GM12891 (cell line): Measurements from ENCODE around the gene RAP1GDS1.
"Not testable (repeated sequence)": the region's sequence is repeated elsewhere in the genome, so short reads cannot be mapped to it uniquely, and the experiment has no call there.

Experiments used
- POLR2A ChIP-seq: IDR thresholded peaks from 2 replicates; pipeline ENCODE4 v1.6.1; 2011; ENCODE audit warnings: low read depth, low read length, control low read depth
- POLR2AphosphoS5 ChIP-seq: IDR thresholded peaks from 2 replicates; pipeline ENCODE4 v1.6.1; 2011; ENCODE audit warnings: low read depth, low read length, control low read depth
- TAF1 ChIP-seq: IDR thresholded peaks from 2 replicates; pipeline ENCODE4 v1.6.1; 2011; ENCODE audit warnings: low read depth, low read length, control low read depth

DNA sequence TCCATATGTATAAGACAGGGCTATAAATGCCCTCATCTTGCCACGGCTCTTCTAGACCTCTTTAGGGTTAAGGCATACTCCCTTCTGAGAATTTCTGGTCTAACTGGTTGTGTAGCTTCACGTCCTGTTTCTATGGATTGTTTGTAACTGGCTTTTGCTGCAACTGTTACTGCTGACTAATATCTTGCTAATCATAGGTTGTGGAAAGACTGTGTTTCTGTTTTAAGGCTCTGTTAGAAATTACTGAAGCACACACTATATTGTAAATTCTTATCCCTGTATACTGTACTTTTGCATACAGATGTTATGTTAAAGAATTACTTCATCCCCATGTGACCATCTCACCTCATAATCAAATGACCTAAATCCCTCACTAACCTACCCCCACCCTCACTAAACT, 218.4 kb downstream of the RAP1GDS1 start:
- not testable (repeated sequence) for TF ChIP-seq POLR2AphosphoS5, POLR2A, TAF1
